Transverse colon (tissue), 4 donors: ENCODE data around the gene SLC24A3.

Source experiments
- POLR2A ChIP-seq: fragments of 450-650 bp; IDR thresholded peaks from one replicate; pipeline ENCODE4 v1.6.1; 2016; ENCODE audit warnings: antibody characterized with exemption, mild to moderate bottlenecking, moderate library complexity
- POLR2AphosphoS5 ChIP-seq, 3 donors: sonication (generic); formaldehyde crosslinking; IDR thresholded peaks; one replicate each; pipeline ENCODE4 v1.6.1; 2016; ENCODE audit warnings: antibody characterized with exemption in 3 of 3
- TF ChIP-seq, protein P1 (sequence below), 5 experiments: fragments of 200-600 bp in 3 of 5; fragments of 450-650 bp in 2 of 5; sonication (generic) in 3 of 5; IDR thresholded peaks; 1 replicate in 2 of 5; 2 replicates in 3 of 5; pipeline ENCODE4 v1.5.1; 2016 to 2017; ENCODE audit warnings: antibody characterized with exemption in 5 of 5, inconsistent platforms in 3 of 5, mild to moderate bottlenecking in 2 of 5, moderate library complexity in 1 of 5

- TF ChIP-seq POLR2A (no peak), POLR2AphosphoS5 (IDR thresholded peaks at IDR 0.05) (peak in 2 of 3 donors; percentile 43 to 61)
- TF ChIP-seq, protein P1, sequence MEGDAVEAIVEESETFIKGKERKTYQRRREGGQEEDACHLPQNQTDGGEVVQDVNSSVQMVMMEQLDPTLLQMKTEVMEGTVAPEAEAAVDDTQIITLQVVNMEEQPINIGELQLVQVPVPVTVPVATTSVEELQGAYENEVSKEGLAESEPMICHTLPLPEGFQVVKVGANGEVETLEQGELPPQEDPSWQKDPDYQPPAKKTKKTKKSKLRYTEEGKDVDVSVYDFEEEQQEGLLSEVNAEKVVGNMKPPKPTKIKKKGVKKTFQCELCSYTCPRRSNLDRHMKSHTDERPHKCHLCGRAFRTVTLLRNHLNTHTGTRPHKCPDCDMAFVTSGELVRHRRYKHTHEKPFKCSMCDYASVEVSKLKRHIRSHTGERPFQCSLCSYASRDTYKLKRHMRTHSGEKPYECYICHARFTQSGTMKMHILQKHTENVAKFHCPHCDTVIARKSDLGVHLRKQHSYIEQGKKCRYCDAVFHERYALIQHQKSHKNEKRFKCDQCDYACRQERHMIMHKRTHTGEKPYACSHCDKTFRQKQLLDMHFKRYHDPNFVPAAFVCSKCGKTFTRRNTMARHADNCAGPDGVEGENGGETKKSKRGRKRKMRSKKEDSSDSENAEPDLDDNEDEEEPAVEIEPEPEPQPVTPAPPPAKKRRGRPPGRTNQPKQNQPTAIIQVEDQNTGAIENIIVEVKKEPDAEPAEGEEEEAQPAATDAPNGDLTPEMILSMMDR (IDR thresholded peaks at IDR 0.05): no peak
Observed at GRCh38 chr20:19341348-19342053, 129.1 kb downstream of the SLC24A3 start.
